ENCODE results near the gene TSPAN18. TPM values are rescaled to one million over a fixed set of nuclear protein-coding genes. Genes with fewer than 3 reads are reported as not detected.

The TSPAN18 gene
- total and polyA plus RNA-seq, 2 of the 8 experiments (the other 6 are each of a cell fraction or from before 2014, with no cell fraction given) = 5.2 to 10.2 TPM

- no peak overlapping the region for H2AFZ ChIP-seq (ENCODE audit: low read length)
- DNase-seq (ENCODE audit: low read depth in 1 of 2, low spot score in 2 of 2) (peak in 1 of 2 experiments; percentile 58), FAIRE-seq (no peak)
- peaks cover 8% of the 10 kb centered on the region for H3K23me2 ChIP-seq (ENCODE audit: low read depth, low read length)
- peaks cover 24 to 41% (median 25%) of the 10 kb centered on the region in 4 experiments for H3K4me1 ChIP-seq (replicated peaks in 1 of 4; ENCODE audit: control insufficient read depth in 3 of 4, insufficient read depth in 4 of 4, low read length in 3 of 4)
- peaks cover 3 to 9% of the 10 kb centered on the region in 2 experiments for H4K20me1 ChIP-seq (replicated peaks in 1 of 2; ENCODE audit: control insufficient read depth in 1 of 2, insufficient read depth in 2 of 2, low read length in 2 of 2)
- H3K4me2 ChIP-seq (ENCODE audit: insufficient read depth in 1 of 2, low read depth in 2 of 2, low read length in 2 of 2) = peak overlapping the region; percentile 32 to 95
- no CpG with 5 or more reads among the region's 45 CpGs for WGBS, 2 experiments (ENCODE audit: extremely low coverage in 1 of 2, insufficient coverage in 1 of 2, insufficient read length in 1 of 2, insufficient replicate concordance in 2 of 2, low coverage in 1 of 2, low lambda C conversion rate in 2 of 2, missing lambda C conversion rate in 1 of 2)
- ChIA-PET POLR2A (ENCODE audit: partially characterized antibody) (interaction anchor here (1.4 kb wide), 1 partner anchor 104 kb away, joined by 5 read pairs; no protein-coding TSS in a partner anchor), CTCF (ENCODE audit: partially characterized antibody) (interaction anchor here (0.7 to 3.3 kb wide), 3 partner anchors 27 to 105 kb away, joined by 3 to 16 read pairs (median 5); no protein-coding TSS in a partner anchor)
- no peak overlapping the region for H4K91ac ChIP-seq (replicated peaks; ENCODE audit: insufficient read length, low read length)
- H3K27ac ChIP-seq (ENCODE audit: low read depth, low read length) = no peak overlapping the region
- H3K23ac ChIP-seq (ENCODE audit: insufficient read length) = no peak overlapping the region
- H3K79me1 ChIP-seq (ENCODE audit: low read depth, low read length) = no peaks in the 10 kb centered on the region; the same call in 1 of the 2 replicates
- H3K27me3 ChIP-seq (replicated peaks in 1 of 4; ENCODE audit: control insufficient read depth in 3 of 4, extremely low read depth in 1 of 4, insufficient read depth in 3 of 4, low read length in 3 of 4) = peaks cover 26 to 61% (median 54%) of the 10 kb centered on the region in 4 experiments
- H2BK5ac ChIP-seq (ENCODE audit: low read depth, low read length) = no peak overlapping the region
- H2BK12ac ChIP-seq (ENCODE audit: low read depth, low read length) = no peak overlapping the region
- H4K5ac ChIP-seq (ENCODE audit: insufficient read length, low read depth, low read length) = no peak overlapping the region
- H4K8ac ChIP-seq (ENCODE audit: extremely low read depth, insufficient read depth, low read length) = no peak overlapping the region
- no peak overlapping the region for H3K18ac ChIP-seq (ENCODE audit: extremely low read depth, low read length)
- no peak overlapping the region for H2BK20ac ChIP-seq (ENCODE audit: low read length)
- H3K9ac ChIP-seq (replicated peaks in 1 of 4; ENCODE audit: extremely low read depth in 1 of 4, low read depth in 3 of 4, low read length in 3 of 4) = no peak overlapping the region
- no peak overlapping the region for H3K56ac ChIP-seq (replicated peaks; ENCODE audit: insufficient read length, low read depth, low read length)
- no peaks in the 10 kb centered on the region for H3K79me2 ChIP-seq (ENCODE audit: control insufficient read depth in 1 of 2, insufficient read depth in 2 of 2, low read length in 2 of 2)
- H2AK5ac ChIP-seq (ENCODE audit: low read depth, low read length) = no peak overlapping the region
- H2BK15ac ChIP-seq (ENCODE audit: low read length) = no peak overlapping the region
- TF ChIP-seq CREB1 (IDR thresholded peaks at IDR 0.05) = no peak
- TF ChIP-seq PHF8 (conservative IDR thresholded peaks at IDR 0.05; ENCODE audit: low read depth, low read length) = 0 out of 2 replicates have a peak, but pooled peaks have one; percentile 0
- TF ChIP-seq KDM4A (IDR thresholded peaks at IDR 0.05; ENCODE audit: low read depth, low read length, severe bottlenecking) = peak; percentile 49
- no peak for TF ChIP-seq MAFK (IDR thresholded peaks at IDR 0.05; ENCODE audit: low read depth, low read length)
- H3K4me3 ChIP-seq (ENCODE audit: extremely low read depth in 1 of 4, insufficient read depth in 2 of 4, low read depth in 3 of 4, low read length in 4 of 4) = peak overlapping the region; percentile 14 to 73 (median 50); a peak in 7 of 8 replicates
- no peaks in the 10 kb centered on the region for H3K36me3 ChIP-seq (ENCODE audit: control insufficient read depth in 2 of 4, insufficient read depth in 4 of 4, low read length in 3 of 4)
- no peak overlapping the region for H2BK120ac ChIP-seq (replicated peaks; ENCODE audit: low read depth, low read length)
- H3K14ac ChIP-seq (ENCODE audit: insufficient read length) = no peak overlapping the region
- H3K4ac ChIP-seq (replicated peaks; ENCODE audit: insufficient read length, low read depth, low read length) = no peak overlapping the region
- H3K9me3 ChIP-seq (ENCODE audit: insufficient read depth in 2 of 2, low read depth in 1 of 2, low read length in 1 of 2) = no peaks in the 10 kb centered on the region
Measured at GRCh38 chr11:44727114-44727372, 281 bp downstream of the TSPAN18 start.
